CD4-positive, alpha-beta T cell treated with Interleukin-6 for 4 hours (primary cell): ENCODE results near the gene NBPF1.
"Not testable (repeated sequence)": the region's sequence is repeated elsewhere in the genome, so short reads cannot be mapped to it uniquely, and the experiment has no call there.

Experiments used
- DNase-seq: peaks from one replicate; pipeline ENCODE4 v3.0.0-alpha.2; 2020; ENCODE audit warnings: mixed read lengths

The NBPF1 gene

GRCh38 chr1:16613185-16614147 lies at the start of gene NBPF1:
Gene NBPF1 (minus strand): TSS chr1:16613564.
- DNase-seq = peak; percentile 97

- not testable (repeated sequence) for DNase-seq
These were observed 44.9 kb upstream of the NBPF1 start for GRCh38 chr1:16658234-16658633.

- not testable (repeated sequence) for DNase-seq
These were observed 43.8 kb upstream of the NBPF1 start for GRCh38 chr1:16656981-16657683.

- not testable (repeated sequence) for DNase-seq
These were observed 43.2 kb upstream of the NBPF1 start for GRCh38 chr1:16656574-16656973.

GRCh38 chr1:16651560-16651959 lies 38.2 kb upstream of the NBPF1 start:
- not testable (repeated sequence) for DNase-seq

- DNase-seq = not testable (repeated sequence)
These were observed 36.6 kb upstream of the NBPF1 start for GRCh38 chr1:16649960-16650359.

- DNase-seq = not testable (repeated sequence)
These were observed 36.0 kb upstream of the NBPF1 start for GRCh38 chr1:16649390-16649789.

GRCh38 chr1:16648756-16649155 lies 35.4 kb upstream of the NBPF1 start:
- not testable (repeated sequence) for DNase-seq

- DNase-seq = not testable (repeated sequence)
These were observed 34.9 kb upstream of the NBPF1 start for GRCh38 chr1:16648250-16648649.

GRCh38 chr1:16647179-16648176 lies 34.1 kb upstream of the NBPF1 start:
- not testable (repeated sequence) for DNase-seq

GRCh38 chr1:16646716-16647115 lies 33.4 kb upstream of the NBPF1 start:
- not testable (repeated sequence) for DNase-seq

GRCh38 chr1:16646061-16646664 lies 32.8 kb upstream of the NBPF1 start:
- DNase-seq = peak; percentile 2

GRCh38 chr1:16645271-16646060 lies 32.1 kb upstream of the NBPF1 start:
- DNase-seq = peak; percentile 6

- DNase-seq = peak; percentile 98
These were observed 31.3 kb upstream of the NBPF1 start for GRCh38 chr1:16644482-16645270.

- DNase-seq = no peak
These were observed 30.8 kb upstream of the NBPF1 start for GRCh38 chr1:16644193-16644481.

- peak; percentile 4 for DNase-seq
These were observed 30.3 kb upstream of the NBPF1 start for GRCh38 chr1:16643476-16644192.

- peak; percentile 3 for DNase-seq
These were observed 29.6 kb upstream of the NBPF1 start for GRCh38 chr1:16643001-16643411.

- not testable (repeated sequence) for DNase-seq
These were observed 28.9 kb upstream of the NBPF1 start for GRCh38 chr1:16642025-16642966.
